GM18870 (cell line): Measurements from ENCODE around the gene PRKN.
"Not testable (repeated sequence)": the region's sequence is repeated elsewhere in the genome, so short reads cannot be mapped to it uniquely, and the experiment has no call there.

ENCODE experiments used
- ATAC-seq: cut with Tn5 transposase; IDR thresholded peaks from one replicate; pipeline ENCODE4 v1.9.1; 2021; ENCODE audit warnings: moderate library complexity; ENCODE audit not compliant: unreplicated experiment

The PRKN gene

GRCh38 chr6:161834426-161834825 is 893.1 kb downstream of the PRKN start:
- no peak for ATAC-seq

- ATAC-seq = no peak
These were observed 894.3 kb downstream of the PRKN start for GRCh38 chr6:161833099-161833860.

DNA sequence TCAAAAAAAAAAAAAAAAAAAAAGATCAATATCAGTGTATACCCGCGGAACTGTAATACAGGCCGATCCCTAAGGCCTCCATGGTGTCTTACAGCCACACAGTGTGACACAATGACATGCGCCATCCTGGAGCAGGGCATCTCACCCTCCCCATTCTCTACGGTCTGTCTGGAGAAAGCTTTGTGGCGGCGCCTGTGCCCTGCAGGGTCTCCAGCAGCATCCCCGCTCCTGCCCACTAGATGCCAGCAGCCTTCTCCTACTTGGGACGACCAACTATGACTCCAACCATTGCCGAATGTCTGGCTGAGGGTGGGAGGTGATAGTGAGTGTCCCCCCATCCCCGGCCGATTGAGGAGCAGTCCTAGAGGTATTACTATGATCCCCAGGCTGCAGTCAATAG is 894.9 kb downstream of the PRKN start:
- no peak for ATAC-seq

GRCh38 chr6:161830866-161831616 is 896.5 kb downstream of the PRKN start:
- ATAC-seq = no peak

DNA sequence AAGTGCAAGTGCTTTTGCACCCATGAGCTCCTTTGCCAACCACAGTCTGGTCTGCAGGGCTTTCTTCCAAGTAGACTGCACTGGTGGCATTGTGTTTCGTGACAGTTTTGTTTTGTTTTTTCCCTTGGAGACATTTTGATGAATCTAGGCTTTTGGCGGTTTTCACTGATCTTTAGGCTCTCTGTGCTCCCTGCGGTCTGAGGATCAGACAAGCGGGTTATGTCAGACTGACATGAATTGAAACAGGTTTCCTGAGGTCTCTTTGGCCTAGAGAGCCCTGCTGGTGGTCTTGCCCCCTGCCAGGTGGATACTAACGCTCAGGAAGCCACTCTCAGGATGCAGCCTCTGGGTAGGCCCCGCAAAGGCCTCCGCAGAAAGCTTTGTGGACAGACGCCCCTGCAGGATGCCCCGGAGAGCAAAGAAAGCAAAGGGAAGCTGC is 898.3 kb downstream of the PRKN start:
- no peak for ATAC-seq

DNA sequence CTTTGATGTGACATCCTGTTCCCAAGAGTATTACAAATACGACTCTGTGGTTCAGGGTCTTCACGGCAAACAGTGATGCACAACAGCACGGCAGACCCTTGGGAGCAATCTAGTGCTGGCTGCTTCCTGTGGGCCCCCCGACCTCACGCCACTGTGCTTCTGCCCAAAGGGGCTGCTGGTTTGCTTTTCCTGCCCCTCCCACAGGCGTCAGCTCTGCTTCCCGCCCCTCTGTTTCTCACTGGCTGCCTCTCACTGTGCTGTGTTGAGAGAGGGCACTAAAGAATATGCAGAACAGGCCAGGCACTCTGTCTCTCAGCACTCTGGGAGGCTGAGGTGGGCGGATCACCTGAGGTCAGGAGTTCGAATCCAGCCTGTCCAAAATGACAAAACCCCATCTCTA is 899.2 kb downstream of the PRKN start:
- no peak for ATAC-seq

DNA sequence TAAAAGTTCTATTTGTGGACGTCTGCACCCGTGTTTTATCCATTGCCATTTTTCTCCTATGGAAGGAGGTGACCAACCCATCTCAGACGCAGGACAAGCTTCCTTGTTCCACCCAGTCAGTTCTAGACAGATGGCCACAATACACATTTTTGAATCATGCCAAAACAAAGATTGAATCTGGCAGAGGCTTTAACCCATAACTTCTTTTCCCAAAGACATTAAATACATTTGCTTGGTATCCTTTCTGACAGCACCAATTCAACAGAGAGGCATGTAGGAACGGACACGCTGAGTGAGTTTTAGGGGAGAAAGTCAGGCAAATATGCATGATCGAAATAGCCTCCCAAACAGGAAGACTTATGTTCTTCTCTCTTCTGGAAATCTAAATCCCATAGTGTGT is 901.1 kb downstream of the PRKN start:
- no peak for ATAC-seq

DNA sequence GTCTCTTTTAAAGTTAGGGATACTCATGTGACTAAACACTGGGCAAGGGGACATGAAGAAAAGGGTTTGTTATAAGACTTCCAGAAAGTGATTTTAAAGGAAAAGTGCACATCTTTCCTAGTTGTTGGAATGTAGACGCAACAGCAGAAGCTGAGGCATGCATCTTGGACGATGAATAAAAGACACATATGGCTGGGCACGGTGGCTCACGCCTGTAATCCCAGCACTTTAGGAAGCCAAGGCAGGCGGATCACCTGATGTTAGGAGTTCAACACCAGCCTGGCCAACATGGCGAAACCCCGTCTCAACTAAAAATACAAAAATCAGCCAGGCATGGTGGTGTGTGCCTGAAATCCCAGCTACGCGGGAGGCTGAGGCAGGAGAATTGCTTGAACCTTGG is 905.4 kb downstream of the PRKN start:
- ATAC-seq = not testable (repeated sequence)

GRCh38 chr6:161817881-161818280 is 909.7 kb downstream of the PRKN start:
- no peak for ATAC-seq

DNA sequence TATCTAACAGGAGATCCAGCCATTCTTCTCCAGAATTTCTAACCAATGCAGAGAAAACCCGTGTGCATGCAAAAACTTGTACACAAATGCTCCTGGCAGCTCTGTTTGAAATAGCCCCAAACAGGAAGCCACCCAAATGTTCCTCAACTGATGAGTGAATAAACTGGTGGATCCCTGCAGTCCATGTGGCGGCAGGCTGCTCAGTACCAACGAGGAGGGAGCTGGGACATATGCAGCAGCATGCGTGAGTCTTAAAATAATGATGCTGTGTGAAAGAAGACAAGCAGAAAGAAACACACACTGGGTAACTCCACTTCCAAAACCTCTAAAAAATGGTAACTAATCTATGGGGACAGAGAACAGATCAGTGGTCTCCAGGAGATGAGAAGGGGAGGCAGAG is 911.6 kb downstream of the PRKN start:
- ATAC-seq = no peak

DNA sequence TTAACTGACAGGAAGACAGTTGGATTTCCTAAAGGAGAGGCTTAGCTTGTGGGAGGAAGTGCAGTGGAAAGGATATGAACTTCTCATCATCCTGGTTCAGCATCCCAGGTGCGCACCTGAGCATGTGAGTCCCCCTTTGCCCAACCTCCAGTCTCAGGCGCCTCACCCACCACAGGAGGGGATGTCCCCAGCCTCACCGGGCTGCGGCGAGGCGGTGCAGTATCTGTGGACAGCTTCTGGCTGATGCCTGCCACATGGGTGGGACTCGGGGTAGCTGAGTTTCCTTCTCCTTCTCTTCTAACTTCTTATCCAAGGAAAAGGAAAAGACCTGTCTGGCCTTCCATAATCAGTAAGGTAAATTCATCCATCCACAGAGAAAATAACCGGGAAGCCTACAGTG is 914.4 kb downstream of the PRKN start:
- ATAC-seq = no peak

DNA sequence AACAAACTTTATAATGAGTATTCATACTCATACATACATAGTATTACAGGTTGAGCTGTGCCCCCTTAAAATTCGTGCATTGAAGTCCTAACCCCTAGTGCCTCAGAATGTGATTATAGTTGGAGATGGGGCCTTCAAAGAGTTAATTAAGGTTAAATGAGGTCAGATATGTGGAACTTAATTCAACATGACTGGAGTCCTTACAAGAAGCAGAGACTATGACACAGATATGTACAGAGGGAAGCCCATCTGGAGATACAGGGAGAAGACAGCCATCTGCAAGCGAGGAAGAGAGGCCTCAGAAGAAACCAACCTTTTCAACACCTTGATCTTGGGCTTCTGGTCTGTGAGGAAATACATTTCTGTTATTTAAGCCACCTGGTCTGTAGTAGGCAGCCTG is 917.6 kb downstream of the PRKN start:
- no peak for ATAC-seq

DNA sequence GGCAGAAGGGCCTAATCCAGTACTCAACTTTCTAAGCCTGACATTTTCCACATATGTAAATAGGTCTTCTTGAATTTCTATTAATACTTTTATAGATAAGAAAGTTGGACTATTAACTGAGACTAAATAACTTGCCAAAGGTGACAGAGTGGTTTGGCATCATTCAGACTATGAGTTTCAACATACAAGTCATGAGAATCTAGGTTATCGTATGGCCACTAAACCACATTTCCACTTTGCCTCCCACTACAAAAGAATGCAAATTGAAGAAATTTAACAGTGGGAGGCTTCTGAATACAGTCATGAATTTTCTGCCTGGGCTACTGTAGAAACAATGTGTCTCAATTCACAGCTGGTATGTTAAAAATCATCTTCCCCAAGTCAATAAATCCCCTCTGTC is 922.7 kb downstream of the PRKN start:
- ATAC-seq = no peak

DNA sequence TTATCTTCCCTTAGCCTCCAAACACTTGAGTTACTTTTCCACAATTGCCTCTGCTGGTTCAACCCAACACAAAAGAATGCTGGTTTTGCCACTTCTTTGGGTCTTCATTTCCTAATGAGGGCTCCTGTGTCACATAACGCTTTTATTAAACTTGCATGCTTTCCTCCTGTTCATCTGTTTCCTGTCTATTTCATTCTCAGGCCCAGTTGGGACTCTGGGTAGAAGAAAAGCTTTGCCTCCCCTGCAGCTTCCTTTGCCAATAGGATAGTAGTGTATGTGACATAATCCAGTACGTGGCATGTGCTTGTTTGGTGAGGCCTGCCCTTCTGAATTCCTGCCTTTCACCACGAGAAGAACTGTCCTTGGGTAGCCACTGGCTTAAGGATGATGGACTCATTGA is 924.4 kb downstream of the PRKN start:
- no peak for ATAC-seq

GRCh38 chr6:161802231-161802630 is 925.3 kb downstream of the PRKN start:
- ATAC-seq = no peak

- no peak for ATAC-seq
These were observed 928.6 kb downstream of the PRKN start for GRCh38 chr6:161798844-161799394.

DNA sequence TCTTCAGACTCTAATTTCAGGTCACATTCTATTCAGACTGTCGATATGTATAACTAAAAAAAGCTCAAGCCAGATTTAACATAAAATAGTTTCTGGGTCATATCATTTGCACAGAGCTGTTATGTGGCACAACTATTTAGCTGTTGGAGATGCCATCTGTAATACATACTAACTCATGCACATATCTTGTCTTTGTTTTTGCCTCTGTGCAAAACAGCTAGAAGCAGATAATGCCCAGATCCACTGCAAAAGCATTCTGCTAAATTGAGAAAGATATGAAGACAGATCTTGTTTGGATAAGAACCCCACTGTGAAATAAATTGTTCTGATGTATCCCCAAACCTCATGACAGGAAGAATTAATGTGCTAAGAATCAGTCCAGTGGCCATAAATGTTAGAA is 930.9 kb downstream of the PRKN start:
- ATAC-seq = no peak

GRCh38 chr6:161792851-161793493 is 934.6 kb downstream of the PRKN start:
- ATAC-seq = no peak

DNA sequence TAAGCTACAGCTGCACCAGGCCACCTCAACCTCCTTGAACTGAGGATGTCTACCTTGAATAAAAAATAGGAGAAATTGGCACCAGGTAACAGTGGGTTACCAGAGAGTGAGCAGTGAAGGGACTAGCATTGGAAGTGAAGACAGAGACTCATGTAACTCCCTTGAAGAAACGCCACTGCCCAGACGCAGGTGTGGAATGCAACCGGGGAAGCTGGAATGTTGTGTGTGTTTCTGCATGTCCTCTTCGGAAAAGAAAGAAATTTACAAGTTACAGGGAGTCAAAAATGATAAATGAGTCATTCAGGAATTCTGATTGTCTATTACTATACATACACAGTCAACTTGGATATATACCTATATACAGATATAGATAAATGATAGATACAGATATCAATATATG is 939.0 kb downstream of the PRKN start:
- no peak for ATAC-seq

- no peak for ATAC-seq
These were observed 955.4 kb downstream of the PRKN start for GRCh38 chr6:161772176-161772575.

DNA sequence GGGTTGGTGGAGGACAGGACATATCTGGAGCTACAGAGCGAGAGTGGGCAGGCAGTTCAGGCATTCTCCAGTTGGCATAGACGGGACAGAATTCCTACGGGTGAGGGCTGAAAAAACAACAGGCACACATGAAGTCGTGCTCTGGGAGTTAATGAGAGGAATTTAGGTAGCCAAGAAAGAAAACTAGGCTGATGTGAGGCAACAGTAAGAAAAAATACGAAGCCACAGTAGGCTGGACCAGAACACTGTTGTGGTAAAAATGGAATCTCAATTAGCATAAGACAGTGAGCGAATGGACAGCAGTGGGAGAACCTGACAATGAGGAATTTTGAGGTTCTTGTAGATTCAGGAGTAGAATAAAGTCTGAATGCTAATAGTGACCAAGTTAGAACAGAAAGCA is 965.6 kb downstream of the PRKN start:
- no peak for ATAC-seq

DNA sequence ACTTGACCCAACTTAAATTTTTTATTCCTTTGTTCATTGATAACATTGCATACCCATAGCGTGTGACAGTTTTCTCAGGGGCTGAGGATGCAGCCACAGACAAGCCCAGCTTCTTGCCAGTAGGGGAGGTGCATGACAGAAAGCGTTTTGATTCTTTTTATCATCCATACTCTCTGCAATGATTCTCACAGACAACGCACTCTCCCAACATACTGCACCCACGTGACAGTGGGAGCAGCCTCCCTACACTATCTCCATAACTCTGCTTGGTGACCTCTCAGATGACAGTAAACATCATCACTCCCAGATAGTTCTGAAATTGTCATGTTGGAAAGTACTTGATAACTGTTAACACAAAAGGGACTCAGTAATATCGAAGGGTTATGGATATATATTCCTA is 972.5 kb downstream of the PRKN start:
- no peak for ATAC-seq
